Hematopoietic multipotent progenitor cell treated with erythropoietin and hydrocortisone succinate and interleukin-3 and kit ligand, for 15 days (in vitro differentiated cells): Measurements from ENCODE around the gene LHX6.

Experiments used
- DNase-seq: peaks from one replicate; pipeline ENCODE4 v3.0.0-alpha.2; 2015; ENCODE audit warnings: low spot score

The LHX6 gene

DNA sequence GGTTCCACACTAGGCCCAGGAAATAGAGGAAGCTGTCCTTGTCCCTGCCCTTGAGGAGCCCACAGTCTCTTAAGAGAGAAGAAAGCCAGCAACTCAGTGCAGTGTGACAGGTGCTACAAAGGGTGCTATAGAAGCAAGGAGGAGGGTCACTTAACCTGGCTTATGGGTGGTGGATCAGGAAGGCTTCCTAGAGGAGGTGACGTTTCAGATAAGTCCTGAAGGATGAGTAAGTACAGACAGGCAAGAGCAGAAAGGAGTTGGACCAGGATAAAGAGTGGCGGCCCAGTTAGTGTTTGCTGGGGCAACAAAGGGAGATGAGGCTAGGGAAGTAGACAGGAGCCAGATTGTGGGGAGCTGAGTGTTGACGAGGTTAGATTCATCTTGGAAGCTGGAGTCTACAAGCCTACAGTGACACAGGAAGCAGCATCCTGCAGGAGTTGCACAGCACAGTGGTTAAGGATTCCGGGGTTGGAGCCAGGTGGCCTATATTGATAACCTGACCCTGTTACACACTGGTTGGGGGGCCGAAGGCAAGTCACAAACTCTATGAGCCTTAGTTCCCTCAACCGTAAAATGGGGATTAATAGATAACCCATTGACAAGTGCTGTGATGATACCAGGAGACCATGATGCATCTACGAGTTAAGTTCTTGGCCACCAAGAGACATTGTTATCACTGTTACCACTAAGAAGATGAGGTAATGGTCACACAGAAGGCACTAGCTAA, 5.4 kb upstream of the LHX6 start:
- DNase-seq: no peak

DNA sequence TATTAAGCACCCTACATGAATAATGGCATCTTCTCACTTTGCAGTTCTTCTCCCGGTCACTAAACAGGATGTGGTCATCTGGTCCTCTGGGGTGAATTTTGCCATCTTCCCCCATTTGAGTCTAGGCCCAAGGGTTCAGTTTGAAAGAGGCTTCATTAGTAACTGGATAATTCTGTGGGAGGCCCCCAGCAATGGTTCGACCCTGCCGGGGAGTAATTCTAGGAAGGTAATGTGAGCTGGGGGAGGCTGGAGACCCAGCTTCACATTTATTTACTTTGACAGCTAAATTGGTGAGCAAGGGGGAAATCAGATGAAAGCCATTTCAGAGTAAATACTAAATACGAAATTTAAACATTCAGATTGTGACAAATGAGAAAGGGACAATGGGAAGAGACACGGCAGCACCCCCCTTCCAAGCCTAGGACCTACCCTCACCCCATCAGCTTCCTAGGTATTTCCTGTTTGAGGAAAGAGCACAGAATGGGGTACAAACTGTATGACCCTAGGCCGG, 4.1 kb upstream of the LHX6 start:
- no peak for DNase-seq

DNA sequence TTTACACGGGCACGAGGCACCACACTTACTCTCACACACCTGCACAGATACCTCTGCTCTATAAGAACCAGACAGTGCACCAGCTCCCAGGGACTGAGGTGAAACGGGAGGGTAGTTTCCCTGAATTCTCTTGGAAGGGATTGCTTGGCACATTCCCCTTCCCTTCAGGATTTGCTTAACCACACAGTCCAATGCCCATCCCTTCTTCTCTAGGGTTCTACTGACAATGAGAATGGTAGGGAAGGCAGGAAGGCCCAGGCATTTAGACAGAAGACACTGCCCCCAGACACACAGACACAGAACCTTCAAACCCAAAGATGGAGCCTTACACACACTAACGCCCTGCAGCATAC, 704 bp upstream of the LHX6 start:
- DNase-seq: no peak

DNA sequence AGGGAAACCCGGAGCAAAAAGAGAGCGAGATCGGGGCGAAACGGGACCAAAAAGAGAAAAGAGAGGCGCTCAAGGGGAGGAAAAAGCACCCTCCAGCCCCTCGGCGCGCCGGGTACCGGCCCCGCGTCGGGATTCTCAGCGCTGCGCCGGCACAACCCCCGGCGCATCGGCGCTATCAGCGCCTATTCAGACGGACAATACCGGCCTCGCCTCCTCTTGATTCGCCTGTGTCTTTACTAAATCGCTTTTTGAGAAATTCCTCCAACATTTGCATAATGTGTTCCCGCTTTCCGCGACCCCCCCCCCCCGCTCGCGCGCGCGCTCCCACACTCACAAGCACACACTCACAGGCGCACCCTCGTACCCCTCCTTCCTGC, 578 bp downstream of the LHX6 start:
- no peak for DNase-seq

DNA sequence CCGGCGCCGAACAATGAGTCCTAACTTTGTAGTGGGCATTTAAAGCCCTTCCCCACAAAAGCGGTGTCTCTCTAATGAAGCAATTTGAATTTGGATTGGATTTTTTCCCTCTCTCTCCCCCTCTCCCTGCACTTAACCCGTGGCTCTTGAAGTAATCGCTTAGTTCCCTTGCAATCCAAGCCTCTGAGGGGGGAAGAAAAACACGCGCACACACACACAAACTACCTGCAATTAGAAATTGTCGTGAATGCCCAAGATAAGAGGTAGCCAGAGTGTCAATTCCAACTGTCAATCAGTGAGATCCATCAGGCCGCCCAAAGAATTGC, 1.2 kb downstream of the LHX6 start:
- DNase-seq: no peak

DNA sequence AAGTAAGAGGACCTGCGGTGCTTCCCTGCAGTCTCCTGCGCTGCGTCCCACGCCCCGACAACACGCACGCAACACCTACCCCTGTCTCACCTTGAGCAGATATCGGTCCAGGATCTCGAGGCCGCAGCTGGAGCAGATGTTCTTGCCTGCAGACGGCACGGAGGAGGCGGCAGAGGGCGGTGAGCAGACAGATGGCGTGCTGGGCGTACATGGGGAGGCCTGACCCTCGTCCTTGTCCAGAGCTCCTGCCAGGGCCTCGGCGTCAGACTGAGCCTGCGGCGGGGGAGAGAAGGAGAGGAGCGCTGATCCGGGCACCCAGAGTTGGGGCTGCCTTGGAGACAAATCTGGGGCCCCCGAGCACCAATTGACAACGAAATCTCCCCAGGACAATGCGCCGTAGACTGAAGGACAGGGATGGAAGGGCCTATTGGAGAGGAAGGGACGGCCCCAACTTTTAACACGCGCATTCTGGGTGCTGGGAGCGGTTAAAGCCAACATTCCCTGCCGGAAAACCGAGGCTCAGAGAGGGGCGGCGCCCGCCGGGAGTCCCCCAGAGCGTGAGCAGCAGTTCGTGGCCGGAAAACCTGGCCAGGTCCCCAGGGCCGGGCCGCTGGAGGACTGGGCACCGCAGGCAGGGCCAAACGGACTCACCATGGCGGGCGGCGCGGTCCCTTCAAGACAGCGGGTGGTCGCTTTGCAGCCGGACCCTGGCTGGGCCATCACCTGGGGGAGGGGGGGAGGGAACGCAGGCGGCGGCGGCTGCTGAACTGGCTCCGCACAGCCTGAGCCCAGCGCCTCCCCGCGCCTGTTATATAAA, 1.8 kb downstream of the LHX6 start:
- DNase-seq: no peak

DNA sequence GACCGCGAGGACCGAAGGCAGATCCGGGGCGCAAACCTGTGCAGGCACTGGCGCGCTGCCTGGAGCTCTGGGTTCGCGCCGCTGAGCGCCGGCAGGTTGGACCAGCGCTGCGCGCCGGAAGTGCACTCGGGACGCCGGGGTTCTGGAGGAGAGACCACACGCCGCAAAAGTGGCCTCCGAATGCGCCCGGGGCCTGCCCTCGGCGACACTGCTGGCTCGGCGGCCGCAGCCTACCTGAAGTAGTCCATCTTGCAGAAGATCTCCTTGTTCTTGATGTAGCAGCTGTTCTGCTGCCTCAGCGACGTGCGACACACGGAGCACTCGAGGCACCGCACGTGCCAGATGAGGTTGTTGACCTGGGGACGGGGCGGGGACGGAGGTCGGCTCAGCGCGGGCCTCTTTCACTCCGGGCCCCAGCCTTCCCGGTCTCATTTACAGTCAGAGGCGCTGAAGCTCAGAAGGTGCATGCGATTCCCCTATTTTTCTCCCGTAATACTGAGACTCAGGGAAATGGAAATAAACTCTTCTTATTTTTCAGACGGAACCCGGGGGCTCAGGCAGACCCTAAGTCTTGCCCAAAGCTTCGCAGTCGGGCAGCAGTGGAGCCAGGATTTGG, 2.5 kb downstream of the LHX6 start:
- no peak for DNase-seq

DNA sequence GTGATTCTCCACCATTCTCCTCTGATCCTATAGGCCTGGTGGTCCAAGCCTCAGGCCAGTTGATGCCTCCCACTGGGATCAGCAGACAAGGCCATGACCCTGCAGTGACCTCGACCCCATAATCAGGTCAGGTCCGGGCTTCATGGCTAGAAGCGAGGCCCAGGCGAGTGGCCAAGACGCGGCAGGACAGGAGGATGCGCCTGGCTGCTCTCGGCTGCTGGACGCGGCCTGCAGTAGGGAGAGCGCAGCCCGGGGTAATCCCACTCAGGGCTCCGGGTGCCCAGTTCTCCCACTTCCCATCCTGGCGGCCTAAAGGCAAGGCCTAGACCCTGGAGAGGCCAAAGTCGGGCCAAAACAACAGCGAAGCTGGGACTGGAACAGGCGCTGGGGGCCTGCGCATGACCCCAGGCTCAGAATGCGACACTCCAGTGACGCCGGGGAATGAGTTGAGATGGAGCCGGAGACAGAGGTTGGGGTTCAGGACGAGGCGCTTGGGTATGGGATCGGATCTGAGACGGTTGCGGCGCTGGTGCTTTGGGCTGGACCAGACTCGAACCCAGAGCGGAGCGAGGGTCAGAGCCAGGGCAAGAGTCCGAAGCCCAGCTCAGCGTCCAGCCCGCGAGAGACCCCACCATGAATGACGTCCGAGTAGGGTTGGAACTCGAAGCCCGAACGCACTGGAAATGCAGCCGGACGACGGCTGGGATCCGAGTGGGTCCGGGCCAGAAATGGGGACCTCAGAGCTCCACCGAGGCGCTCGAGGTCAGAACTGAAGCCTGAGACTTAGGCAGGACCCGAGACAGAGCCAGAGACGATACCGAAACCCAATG, 3.2 kb downstream of the LHX6 start:
- DNase-seq: no peak

DNA sequence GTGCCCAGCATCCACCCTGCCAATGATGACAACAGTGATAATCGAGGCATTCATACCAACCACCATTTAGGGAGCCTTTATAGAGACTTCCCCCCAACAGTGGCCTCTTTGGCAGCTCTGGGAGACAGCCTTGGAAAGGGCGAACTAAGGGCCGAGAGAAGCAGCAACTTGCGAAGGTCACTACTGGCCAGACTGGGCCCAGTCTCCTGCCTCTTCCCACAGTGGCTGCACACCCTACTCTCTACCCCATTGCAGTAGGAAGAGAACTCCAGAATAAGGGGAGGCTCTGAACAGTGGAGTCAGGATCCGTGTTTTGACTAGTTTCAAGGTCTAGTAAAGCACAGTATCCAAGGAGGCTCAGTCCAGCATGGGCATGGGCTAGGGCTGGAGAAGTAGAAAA, 5.3 kb downstream of the LHX6 start:
- no peak for DNase-seq

DNA sequence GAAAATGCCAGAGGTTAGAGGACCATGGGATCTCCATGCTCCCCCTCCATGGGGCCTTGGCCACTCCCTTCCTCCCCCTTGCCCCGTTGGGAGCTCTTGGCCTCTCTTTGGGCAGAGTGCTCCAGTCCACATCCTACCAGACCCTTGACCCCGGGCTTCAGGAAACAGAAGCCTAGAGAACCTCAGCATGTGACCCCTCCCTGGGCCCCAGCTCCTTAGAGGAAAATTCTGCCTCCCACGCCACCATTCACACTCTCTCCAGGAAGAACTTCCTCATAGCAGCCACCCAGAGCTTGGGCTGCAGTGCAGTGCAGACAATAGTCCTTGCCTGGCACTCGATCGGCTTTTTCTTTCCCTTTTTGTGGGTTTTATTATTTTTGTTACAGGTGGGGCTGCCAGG, 6.0 kb downstream of the LHX6 start:
- DNase-seq: no peak

DNA sequence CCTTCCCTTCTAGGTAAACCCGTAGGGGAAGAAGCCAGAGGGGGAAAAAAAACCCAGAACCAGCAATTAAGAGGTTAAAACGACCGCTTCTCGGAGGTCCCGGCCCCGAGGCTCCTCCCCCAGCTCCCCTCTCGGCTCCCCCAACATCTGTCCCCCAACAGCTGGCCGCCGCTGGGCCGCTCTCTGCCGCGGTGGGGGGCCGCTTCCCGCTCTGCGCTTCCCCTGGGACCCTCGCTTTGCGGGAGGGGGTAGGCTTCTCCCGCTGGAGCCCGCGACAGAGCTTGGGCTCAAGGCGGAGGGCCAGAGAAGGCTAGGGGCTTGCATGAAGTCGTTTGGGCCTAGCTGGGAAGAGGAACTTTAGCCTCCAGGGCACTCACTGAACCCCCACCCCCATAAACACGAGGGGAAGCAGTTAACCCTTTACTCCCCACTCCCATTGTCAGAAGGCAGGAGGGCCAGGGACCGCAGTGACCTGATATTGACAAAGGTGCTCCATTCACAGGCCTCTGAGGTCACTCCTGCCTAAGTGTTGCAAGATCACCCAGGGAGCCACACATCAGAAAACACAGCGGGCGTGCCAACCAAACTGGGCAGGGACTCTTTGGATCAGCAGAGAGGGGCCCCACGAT, 7.5 kb downstream of the LHX6 start:
- DNase-seq: no peak

DNA sequence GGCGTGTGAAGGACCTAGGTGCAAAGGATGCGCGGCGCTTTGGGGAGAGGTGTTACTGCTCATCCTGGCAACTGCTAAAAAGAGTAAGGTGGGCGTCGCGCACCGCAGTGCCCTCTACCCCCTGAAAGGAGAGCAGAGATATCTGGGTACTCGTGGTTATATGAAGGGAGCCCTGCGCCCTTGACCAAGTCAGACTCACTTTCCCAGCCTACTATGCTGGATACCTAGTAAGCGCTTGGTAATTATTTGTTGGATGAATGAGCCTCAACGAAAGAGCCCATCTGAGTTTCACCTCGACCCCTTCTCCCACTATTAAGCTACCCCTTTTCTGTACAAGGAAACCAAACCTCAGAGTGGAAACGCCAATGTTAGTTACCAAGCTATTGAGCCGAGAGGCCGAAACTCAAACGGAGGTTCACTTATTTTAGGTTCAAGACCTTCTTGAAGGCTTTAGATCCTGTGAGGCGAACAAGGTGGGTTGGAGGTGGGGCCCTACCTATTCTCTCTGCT, 8.0 kb downstream of the LHX6 start:
- DNase-seq: no peak

DNA sequence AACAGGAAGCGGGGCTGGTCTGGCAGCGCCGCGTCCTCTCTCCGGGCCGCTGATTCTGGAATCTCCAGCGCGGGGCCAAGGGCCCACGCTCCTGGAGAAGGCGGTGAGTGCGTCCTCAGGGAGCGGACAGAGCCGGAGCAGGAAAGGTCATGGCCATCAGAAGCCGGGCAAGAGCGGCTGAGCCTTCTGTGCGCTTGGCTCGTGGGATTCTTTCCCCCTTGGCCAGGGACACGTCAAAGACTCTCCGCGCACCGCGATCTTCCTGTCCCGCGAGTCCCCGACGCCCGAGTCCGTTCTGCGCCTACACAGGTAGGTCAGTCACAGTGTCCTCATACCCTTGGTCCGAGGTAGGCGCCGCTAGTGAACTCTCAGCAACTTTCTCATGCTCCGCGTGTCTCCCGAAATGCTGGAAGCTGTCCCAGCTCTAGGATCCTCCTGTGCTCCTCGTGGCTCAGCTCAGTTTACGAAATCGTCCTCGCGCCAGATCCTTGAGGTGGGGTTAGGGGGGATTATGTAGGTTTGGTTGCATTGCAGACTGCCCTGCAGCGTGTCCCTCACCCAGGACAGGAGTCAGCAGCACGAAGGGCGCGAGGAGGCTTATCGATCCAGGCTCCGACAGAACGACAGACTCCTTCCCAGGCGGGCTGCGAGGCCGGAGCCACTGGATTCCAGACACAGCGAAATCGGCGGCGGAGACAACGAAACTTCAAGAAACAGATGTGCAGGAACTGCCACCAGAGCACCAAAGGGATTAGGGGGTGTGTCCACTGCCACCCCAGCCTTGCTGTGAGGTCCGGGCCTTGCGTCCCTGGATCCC, 8.7 kb downstream of the LHX6 start:
- DNase-seq: no peak

DNA sequence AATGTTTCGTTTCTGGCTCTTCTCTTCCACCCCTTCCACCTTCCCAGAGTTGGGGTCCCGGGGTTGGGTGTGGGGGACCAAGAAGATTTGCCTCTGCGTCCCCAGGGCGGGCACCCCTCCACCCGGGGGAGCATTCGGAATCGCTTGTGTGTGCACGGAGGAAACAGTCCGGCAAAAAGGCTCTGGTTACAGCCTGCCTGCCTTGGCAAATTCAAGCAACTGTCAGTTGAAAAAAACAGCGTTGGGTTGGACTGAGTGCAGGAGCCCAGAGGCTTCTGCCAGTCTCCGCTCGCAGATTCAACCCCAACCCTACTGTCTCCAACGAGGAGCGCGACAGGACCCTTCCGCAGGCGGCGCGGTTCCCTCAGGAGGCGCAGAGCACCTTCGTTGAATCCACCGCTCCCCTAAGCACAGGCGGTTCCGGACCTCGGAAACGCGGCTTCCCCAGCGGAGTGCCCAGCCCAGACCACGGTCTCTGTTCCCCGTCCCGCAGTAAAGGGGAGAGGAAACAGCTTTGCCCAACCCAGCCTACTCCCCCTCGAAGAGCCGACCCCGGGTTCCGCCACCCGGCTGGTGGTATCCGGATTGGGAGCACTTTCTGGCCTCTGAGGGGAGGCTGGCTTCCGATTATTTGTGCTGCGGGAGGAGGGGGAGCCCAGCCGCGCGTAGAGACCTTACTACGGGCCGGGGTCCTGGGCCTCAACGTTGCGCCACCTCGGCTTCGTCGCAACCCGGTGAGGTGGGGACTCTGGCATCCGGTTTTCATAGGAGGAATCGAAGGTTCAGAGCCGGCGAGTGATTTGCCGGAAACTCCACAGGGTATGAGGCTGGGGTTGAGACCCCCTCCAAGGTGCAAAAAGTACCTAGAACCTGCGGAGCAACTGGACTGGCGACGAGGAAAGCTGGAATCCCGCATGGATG, 9.6 kb downstream of the LHX6 start:
- no peak for DNase-seq

DNA sequence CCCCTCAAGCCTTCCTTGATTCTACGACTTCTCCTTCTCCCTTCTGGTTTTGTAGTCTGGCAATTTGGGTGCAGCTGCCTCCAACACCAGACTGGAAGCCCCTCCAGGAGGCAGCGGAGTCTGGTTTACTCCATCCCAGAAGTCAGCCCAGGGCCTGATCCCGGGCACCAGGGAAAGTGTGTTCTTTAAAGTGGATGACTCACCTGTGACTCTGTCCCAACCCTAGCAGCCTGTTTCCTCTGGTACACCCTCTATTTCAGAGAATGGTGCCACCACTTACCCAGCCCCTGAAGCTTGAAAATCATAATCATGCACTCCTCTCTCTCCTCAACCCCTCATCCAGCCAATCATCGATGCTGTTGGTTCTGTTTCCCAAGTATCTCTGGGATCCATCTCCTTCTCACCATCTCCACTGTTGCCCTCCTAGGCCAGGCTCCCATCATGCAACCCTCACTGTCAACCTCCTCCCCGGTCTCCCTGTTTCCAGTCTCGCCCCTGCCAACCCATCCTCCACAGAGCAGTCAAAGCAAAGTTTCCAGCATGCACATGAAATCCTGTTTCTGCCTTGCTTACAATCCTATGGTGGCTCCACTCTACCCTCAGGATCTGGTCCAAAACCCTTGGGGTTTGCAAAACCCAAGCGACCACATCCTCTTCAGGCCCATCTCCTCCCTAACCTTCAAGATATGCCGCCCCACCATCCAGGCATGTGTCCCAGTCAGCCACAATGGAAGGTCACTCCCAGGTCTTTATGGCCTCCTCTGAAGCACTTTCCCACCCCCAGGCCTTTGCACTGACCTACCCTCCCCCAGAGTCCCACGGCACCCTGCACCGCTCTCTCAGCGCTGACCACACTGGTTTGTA, 10.5 kb downstream of the LHX6 start:
- no peak for DNase-seq

DNA sequence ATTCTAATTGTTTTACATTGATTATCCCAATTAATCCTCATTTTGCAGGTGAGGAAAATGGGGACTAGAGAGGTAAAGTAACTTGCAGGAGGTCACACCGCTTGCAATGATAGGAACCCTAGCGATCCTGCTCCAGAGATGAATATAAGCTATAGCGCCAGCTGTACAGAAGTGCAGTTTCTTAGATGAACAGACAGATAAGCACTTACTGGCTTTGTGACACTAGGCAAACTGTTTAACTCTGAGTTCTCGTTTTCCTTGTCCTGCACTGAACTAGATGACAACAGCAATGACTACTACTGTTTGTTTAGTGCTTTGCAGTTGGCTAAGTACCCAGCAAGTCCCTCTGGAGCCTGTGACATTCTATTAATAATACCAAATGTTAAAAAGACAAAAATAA, 11.1 kb downstream of the LHX6 start:
- no peak for DNase-seq

DNA sequence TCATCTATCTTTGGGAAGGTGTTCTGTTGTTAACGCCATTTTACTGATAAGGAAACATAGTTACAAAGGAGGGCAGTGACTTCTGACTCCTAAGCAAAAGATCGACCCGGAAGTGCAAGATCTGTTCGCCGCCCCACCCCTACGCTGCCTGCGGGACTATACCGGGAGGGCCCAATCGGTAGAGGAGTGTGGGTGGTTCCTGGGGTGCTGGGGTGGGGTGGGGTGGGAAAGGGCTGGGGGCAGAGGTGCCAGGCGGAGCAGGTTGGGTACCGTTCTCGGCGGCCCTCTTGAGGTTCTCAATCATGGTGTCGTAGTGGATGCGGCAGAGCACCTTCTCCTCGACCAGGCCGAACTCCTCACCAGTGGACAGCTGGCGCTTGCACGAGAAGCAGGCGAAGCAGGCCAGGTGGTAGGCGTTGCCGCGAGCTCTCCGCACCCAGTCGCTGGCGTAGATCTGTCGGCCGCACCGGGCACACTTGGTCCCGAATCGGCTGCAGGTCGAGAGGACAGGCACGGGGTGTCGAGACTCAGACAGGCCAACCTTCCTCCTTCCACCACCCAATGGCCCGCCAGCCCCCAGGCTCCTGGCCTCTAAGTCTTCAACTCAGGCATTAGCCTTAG, 11.8 kb downstream of the LHX6 start:
- no peak for DNase-seq

DNA sequence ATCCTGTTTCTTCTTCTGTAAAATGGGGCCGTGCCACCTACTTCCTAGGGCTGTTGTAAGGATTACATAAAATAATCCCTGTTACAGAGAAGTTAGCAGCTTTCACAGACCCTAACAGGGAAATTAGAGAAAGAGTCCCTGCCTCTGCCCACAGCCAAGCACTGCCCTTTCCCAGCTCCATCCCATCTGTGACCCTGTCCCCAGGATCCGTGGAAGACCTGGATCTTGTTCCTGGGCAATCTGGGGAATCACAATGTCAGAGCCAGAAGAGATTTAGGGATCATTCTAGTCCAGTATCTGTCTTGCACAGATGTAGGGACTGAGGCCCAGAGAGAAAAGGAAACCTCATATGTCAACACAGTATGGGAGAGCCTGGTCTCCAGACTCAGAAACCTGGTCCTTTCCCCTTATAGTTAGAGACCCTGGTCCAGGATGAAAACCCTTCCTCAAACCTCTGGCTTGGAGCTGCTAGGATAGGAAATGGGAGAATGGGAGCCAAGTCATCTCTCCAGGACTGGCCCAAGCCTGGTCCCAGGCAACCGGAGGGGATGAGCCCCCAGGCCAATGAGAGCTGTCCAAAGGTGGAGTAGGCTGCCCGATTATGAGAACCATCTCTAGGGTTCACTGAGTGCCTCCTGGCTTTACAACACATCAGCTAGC, 12.5 kb downstream of the LHX6 start:
- DNase-seq: no peak
